HG03457 (cell line): ENCODE data around the gene DRAP1.
A peak's percentile ranks its signal among the peaks of the same experiment; 100 is the strongest.

Source experiments
- ATAC-seq: cut with Tn5 transposase; IDR thresholded peaks from one replicate; pipeline ENCODE4 v1.9.1; 2021; ENCODE audit warnings: moderate number of reproducible peaks; ENCODE audit not compliant: unreplicated experiment

DRAP1 gene

GRCh38 chr11:65919141-65919572 lies at the start of gene DRAP1:
TSS of gene DRAP1 (plus strand) at chr11:65919426. CDS start at chr11:65919502, 76 bp downstream.
- ATAC-seq = peak; percentile 65

GRCh38 chr11:65869643-65870306 lies 49.5 kb upstream of the DRAP1 start:
- no peak for ATAC-seq

- ATAC-seq = no peak
Observed at GRCh38 chr11:65870307-65870658, 48.9 kb upstream of the DRAP1 start.

- ATAC-seq = no peak
Observed at GRCh38 chr11:65870706-65871681, 48.2 kb upstream of the DRAP1 start.

- no peak for ATAC-seq
Observed at GRCh38 chr11:65871811-65872548, 47.2 kb upstream of the DRAP1 start.

- ATAC-seq = no peak
Observed at GRCh38 chr11:65872586-65873317, 46.5 kb upstream of the DRAP1 start, which contains the start of gene EFEMP2. TSS of gene EFEMP2 (minus strand) at chr11:65872800. CDS start at chr11:65872354, 446 bp downstream.

GRCh38 chr11:65873318-65874156 lies 45.7 kb upstream of the DRAP1 start:
- ATAC-seq = peak; percentile 51

GRCh38 chr11:65879617-65880016 lies 39.6 kb upstream of the DRAP1 start, which contains the start of gene CTSW:
TSS of gene CTSW (plus strand) at chr11:65879837. CDS start at chr11:65879855, 18 bp downstream.
- ATAC-seq = no peak

GRCh38 chr11:65880027-65880426 lies 39.2 kb upstream of the DRAP1 start:
- ATAC-seq = no peak

- ATAC-seq = no peak
Observed at GRCh38 chr11:65880844-65881421, 38.3 kb upstream of the DRAP1 start.

- ATAC-seq = no peak
Observed at GRCh38 chr11:65882120-65883057, 36.8 kb upstream of the DRAP1 start.

GRCh38 chr11:65883058-65883761 lies 36.0 kb upstream of the DRAP1 start:
- no peak for ATAC-seq

GRCh38 chr11:65883786-65884715 lies 35.2 kb upstream of the DRAP1 start:
- ATAC-seq = no peak

GRCh38 chr11:65884716-65885092 lies 34.5 kb upstream of the DRAP1 start:
- no peak for ATAC-seq

GRCh38 chr11:65885231-65885630 lies 34.0 kb upstream of the DRAP1 start:
- ATAC-seq = no peak

GRCh38 chr11:65885808-65886536 lies 33.3 kb upstream of the DRAP1 start:
- ATAC-seq = no peak
